GM20431 (cell line): ENCODE results near the gene ZSWIM8.
"Not testable (repeated sequence)": the region's sequence is repeated elsewhere in the genome, so short reads cannot be mapped to it uniquely, and the experiment has no call there.

Experiments
- in situ Hi-C: fragments of 300-500 bp; cut with MseI, MboI; formaldehyde crosslinking; loops from one replicate; pipeline ENCODE4 v1.15.0; 2020; ENCODE audit warnings: low sequenced_read_pairs; ENCODE audit not compliant: unreplicated experiment

The ZSWIM8 gene, protein sequence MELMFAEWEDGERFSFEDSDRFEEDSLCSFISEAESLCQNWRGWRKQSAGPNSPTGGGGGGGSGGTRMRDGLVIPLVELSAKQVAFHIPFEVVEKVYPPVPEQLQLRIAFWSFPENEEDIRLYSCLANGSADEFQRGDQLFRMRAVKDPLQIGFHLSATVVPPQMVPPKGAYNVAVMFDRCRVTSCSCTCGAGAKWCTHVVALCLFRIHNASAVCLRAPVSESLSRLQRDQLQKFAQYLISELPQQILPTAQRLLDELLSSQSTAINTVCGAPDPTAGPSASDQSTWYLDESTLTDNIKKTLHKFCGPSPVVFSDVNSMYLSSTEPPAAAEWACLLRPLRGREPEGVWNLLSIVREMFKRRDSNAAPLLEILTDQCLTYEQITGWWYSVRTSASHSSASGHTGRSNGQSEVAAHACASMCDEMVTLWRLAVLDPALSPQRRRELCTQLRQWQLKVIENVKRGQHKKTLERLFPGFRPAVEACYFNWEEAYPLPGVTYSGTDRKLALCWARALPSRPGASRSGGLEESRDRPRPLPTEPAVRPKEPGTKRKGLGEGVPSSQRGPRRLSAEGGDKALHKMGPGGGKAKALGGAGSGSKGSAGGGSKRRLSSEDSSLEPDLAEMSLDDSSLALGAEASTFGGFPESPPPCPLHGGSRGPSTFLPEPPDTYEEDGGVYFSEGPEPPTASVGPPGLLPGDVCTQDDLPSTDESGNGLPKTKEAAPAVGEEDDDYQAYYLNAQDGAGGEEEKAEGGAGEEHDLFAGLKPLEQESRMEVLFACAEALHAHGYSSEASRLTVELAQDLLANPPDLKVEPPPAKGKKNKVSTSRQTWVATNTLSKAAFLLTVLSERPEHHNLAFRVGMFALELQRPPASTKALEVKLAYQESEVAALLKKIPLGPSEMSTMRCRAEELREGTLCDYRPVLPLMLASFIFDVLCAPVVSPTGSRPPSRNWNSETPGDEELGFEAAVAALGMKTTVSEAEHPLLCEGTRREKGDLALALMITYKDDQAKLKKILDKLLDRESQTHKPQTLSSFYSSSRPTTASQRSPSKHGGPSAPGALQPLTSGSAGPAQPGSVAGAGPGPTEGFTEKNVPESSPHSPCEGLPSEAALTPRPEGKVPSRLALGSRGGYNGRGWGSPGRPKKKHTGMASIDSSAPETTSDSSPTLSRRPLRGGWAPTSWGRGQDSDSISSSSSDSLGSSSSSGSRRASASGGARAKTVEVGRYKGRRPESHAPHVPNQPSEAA (N-terminal part only)

GRCh38 chr10:73785211-73785720, at the start of gene ZSWIM8:
TSS of gene ZSWIM8 (plus strand) at chr10:73785606. CDS start at chr10:73785879, 273 bp downstream.
- in situ Hi-C loops, result no loop called here

DNA sequence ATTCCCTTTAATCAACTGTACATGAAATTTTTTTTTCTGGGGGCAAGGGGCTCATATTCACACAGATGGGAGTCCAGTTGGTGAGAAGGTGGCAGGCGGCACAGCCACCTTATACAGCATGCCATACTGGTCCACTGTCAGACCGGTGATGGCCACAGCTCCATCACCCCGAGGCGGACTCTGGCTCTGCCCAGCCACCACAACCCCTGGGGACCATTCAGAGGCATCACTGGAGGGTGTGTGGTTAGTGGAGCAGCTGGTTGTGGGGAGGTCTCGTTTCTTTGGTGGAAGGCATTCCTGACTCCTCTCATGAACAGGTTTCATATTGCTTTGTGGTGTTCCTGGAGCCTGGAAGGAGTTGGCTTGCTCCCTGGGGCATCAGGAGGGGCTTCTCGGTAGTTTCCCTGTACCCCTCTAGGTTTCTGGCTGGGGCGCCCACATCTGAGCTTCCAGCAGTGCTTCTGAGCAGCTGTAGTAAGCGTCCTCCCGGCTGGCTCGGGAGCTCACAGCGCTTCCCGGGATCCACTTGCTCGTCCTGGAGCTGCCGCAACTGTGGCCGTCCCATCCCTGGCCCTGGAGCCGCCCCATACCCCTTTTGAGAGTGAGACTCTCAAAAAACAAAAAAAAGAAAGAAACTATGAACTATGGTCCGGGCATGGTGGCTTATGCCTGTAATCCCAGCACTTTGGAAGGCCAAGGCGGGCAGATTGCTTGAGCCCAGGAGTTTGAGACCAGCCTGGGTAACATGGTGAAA, 44.7 kb upstream of the ZSWIM8 start:
- in situ Hi-C loops, result not testable (repeated sequence)

DNA sequence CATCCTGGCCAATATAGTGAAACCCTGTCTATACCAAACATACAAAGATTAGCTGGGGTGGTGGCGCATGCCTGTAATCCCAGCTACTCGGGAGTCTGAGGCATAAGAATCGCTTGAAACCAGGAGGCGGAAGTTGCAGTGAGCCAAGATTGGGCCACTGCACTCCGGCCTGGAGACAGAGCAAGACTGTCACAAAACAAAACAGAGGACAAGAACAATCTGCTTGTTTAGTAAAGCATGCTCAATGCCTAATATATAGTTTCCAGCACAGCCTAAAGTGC, 43.0 kb upstream of the ZSWIM8 start:
- in situ Hi-C loops, result no loop called here

DNA sequence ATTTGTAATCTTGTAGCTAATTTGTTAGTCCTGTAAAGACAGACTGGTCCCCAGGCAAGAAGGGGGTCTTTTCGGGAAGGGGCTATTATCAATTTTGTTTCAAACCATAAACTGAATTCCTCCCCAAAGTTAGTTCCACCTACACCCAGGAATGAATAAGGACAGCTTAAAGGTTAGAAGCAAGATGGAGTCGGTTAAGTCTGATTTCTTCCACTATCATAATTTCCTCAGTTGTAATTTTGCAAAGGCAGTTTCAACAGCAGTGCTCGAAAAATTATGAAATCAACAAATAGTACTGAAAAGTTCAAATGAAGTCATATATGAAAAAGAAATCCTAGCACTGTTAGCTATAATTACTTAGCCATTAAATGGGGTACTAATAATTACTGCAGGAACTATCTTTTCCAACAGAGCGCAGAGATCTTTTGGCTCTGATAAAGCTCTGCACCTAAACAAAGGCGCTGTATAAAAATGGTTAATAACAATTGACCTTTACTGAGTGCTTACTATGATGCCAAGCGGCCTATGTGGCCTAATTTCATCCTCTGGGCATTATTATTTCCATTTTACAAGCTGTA, 42.0 kb upstream of the ZSWIM8 start:
- in situ Hi-C loops, result no loop called here

DNA sequence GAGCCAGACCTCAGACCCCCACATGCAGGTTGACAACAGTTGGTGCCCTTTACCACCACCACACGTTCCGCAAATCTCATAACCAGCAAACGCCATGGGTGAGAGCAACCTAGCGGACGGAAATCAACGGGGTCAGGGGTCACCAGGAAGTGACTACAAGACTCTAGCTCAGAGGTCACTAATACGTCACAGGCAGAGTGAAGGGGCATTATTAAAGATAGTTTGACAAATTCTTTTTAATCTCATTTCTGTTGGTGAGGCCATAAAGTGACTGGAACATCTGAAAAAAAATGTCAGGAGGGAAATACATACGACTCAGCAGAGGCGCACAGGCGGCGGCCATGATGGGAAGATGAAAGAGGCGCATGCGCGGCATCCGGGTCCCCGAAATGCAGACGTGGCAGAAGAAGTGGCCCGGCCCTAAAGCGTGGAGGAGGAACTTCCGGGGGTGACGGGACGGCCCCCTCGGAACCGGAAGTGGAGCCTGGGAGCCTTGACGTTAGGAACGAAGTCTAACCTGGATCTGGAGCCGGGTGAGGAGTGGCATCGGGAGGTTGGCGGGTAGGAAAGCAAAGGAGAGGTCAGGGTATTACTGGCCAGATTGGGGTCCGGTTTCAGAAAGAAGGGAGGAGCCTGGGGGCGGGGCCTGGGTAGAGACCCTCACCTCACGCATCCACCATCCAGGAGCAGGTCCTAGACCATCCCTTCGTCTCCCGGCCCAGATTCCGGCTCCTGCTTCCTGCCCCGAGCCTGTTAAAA, 41.3 kb upstream of the ZSWIM8 start, which contains the start of gene SEC24C:
Gene SEC24C (plus strand): TSS at position 468 of the 759 bp plus-strand sequence. CDS start 2,461 bp downstream, outside the sequence.
- in situ Hi-C loops, result no loop called here

GRCh38 chr10:73744664-73744975, 40.8 kb upstream of the ZSWIM8 start:
- in situ Hi-C loops, result no loop called here

GRCh38 chr10:73746721-73747120, 38.7 kb upstream of the ZSWIM8 start:
- in situ Hi-C loops, result no loop called here

DNA sequence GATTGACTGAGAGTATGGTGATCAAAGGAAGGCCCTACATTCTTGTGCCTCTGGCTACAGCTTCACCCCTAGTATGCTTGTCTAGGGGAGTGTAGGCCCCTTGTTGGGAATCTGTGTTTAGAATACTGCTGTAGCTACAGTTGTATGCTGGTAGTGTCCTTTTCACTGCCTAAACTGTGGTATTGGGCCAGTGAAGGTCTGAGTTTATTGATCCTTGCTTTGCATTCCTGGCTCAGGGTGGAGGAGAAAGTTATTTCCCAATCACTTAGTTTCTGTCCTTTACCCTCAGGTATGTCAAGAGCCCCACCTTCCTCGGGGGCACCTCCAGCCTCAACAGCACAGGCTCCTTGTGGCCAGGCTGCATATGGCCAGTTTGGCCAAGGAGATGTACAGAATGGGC, 34.6 kb upstream of the ZSWIM8 start:
- in situ Hi-C loops, result no loop called here

- in situ Hi-C loops, result no loop called here
Measured at GRCh38 chr10:73756183-73756582, 29.2 kb upstream of the ZSWIM8 start.

DNA sequence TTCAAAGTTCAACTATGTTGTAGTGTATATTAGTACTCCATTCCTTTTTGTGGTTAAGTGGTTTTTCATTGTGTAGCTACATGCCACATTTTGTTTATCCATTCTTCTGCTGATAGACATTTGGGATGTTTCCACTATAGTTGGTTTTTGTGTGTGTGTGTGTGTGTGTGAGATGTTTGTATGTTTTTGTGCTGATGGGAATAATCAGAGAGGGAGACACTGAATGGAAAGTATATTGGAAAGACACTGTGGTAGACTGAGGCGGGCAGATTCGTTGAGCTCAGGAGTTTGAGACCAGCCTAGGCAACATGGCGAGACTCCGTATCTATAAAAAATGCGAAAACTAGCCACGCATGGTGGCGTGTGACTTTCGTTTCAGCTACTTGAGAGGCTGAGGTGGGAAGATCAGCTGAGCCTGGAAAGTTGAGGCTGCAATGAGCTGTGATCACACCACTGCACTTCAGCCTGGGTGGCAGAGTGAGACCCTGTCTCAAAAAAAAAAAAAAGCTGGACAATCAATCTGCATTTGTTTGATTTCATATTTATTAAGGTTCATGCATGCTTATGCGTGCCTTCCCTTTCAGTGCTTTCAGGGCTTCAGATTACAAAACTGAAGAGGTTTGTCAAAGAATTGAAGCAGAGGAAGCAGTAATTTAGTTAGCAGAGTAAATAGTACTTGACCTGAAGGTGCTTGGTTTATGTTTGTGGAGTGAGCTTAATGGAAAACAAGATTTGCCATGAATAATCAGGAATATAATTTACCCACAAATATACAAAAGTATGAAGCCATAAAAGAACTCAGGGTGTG, 26.5 kb upstream of the ZSWIM8 start:
- in situ Hi-C loops, result no loop called here

DNA sequence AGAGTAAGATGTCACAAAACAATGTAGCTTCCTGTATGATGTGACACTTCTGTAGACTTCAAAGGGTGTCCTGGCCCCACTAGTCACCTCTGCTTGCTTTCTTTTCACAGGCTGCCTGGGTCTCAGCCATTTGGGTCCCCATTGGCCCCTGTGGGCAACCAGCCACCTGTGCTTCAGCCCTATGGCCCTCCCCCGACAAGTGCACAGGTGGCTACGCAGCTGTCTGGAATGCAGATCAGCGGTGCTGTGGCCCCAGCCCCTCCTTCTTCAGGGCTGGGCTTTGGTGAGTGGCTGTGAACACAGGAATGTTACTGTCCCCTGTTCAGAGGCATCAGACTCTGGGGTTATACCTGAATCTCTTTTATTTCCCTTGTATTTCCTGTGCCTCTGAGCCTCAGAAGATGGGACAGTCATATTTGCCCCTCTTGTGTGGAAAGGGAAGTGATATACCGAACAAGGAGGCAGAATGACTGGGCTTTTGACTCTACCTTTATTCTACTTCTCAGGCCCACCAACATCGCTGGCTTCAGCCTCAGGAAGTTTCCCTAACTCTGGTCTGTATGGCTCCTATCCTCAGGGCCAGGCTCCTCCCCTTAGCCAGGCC, 25.8 kb upstream of the ZSWIM8 start:
- in situ Hi-C loops, result no loop called here

DNA sequence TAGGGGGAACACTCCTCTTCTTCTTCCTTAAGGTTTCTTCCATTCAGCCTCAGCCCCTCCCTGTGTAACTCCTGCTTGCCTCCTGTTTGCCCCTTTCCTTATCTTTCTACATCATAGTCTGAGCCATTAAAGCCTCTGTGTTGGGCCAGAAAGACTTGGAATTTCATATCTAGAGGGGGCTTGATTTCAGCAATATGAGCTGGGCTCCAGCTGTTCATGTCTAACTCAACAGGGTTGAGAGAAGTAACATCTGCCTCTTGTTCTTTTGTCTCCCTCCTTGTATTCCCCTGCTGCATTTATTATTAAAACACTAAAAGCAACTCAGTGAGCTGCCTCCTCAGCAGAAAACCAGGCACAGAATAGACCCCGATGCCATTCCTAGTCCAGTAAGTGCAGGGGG, 23.6 kb upstream of the ZSWIM8 start:
- in situ Hi-C loops, result no loop called here

- in situ Hi-C loops, result no loop called here
Measured at GRCh38 chr10:73762915-73763314, 22.5 kb upstream of the ZSWIM8 start.

- in situ Hi-C loops, result no loop called here
Measured at GRCh38 chr10:73763343-73763742, 22.1 kb upstream of the ZSWIM8 start.

DNA sequence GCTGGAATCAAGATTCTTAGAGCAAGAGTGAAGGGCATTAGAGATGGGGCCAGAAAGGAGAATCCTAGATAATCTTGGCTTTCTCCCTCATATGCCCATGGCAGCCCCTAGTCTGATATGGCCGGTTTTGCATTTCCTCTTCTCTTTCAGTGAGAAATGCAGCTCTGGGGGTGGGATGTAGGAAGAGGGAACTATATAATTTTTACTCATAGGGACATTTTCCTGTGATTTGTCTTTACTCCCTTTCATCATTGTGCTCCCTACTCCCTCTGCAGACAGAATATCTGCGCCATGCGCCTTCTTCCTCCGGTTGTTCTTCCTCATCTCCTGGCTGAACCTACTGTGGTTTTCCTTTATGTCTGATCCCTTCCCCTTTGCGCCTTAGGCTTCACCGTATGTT, 20.3 kb upstream of the ZSWIM8 start:
- in situ Hi-C loops, result no loop called here

GRCh38 chr10:73768881-73769280, 16.5 kb upstream of the ZSWIM8 start:
- in situ Hi-C loops, result no loop called here

GRCh38 chr10:73769396-73769795, 16.0 kb upstream of the ZSWIM8 start:
- in situ Hi-C loops, result no loop called here
